ENCODE results near the gene PITPNC1. TPM values are rescaled to one million over a fixed set of nuclear protein-coding genes. Genes with fewer than 3 reads are reported as not detected.
A peak's percentile ranks its signal among the peaks of the same experiment; 100 is the strongest.

The PITPNC1 gene
- total RNA-seq, 4 donors from 2014 or later, result 14.1 to 35.5 (median 31.8) TPM

DNA sequence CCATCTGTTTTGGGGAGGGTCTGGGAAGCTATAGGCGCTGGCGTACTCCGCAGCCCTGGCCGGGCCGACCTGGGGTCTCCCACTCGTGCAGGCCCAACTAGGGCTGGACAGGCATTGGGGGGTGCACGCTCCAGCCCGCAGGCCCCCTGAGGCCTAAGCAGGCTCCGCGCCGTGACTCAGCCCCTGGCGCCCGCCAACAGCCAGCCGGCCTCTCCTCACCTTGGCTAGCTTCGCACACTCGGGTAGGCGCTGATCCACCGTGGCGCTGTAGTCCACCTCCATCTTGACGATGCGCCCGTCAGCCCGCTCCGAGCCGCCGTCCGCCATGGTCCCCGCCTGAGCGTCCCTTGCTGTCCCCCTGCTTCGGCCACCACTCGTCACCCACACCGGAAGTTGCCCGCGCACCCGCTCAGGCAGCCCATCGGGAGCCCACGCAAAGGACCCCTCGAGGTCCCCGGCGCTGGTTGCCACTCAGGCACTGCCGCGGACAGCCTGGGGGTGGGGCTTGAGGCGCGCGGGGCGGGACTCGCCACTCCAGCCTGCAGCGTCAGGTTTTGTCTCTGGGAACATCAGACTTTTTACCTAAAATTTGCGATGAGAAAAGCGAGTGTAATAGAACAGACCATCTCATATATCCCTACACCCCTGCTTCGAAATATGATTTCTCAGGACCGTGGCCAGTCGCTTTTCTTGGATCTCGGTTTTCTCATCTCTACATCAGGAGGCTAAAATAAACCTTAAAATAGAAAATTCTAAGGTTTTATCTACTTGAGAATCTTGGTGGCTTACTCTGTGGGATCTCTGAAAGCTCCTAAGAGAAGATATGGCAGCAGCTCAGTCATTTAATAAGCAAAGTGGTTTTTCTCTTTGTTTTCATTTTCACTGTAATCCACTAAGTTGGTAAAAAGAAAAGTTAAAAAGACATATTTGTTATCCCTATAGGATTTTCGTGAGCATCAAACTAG is 10.6 kb upstream of the PITPNC1 start, which contains the start of gene PSMD12:
Gene PSMD12 (minus strand): TSS at position 385 of the 965 bp plus-strand sequence. CDS start 58 bp downstream, at position 327.
- H3K27me3 ChIP-seq, result no peaks in the 10 kb centered on the region
- peak; percentile 98 for DNase-seq (ENCODE audit: extremely low spot score)
- peak within 1 kb of the TSS; percentile 77 to 97 (median 92) for H3K4me3 ChIP-seq
- no peaks in the 10 kb centered on the region for H3K9me3 ChIP-seq
- intact Hi-C loops (cut with DNase I), result loop anchor here (5.0 to 10.0 kb wide), 2 partner anchors 122 to 456 kb away; partner anchors contain the start of gene HELZ
- H3K4me1 ChIP-seq, result peaks cover 37 to 49% (median 48%) of the 10 kb centered on the region in 4 donors
- TF ChIP-seq POLR2A (IDR thresholded peaks at IDR 0.05; ENCODE audit: low read depth) (peak; percentile 67), POLR2AphosphoS5 (IDR thresholded peaks at IDR 0.05) (peak; percentile 94 to 95)
- TF ChIP-seq, protein P1, sequence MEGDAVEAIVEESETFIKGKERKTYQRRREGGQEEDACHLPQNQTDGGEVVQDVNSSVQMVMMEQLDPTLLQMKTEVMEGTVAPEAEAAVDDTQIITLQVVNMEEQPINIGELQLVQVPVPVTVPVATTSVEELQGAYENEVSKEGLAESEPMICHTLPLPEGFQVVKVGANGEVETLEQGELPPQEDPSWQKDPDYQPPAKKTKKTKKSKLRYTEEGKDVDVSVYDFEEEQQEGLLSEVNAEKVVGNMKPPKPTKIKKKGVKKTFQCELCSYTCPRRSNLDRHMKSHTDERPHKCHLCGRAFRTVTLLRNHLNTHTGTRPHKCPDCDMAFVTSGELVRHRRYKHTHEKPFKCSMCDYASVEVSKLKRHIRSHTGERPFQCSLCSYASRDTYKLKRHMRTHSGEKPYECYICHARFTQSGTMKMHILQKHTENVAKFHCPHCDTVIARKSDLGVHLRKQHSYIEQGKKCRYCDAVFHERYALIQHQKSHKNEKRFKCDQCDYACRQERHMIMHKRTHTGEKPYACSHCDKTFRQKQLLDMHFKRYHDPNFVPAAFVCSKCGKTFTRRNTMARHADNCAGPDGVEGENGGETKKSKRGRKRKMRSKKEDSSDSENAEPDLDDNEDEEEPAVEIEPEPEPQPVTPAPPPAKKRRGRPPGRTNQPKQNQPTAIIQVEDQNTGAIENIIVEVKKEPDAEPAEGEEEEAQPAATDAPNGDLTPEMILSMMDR (IDR thresholded peaks at IDR 0.05), result no peak
- H3K27ac ChIP-seq (replicated peaks in 1 of 4), result peak within 1 kb of the TSS; percentile 92 to 96 (median 94)
- no peaks in the 10 kb centered on the region for H3K36me3 ChIP-seq
- WGBS, result 6% methylated on average over 7 of the region's 55 CpGs

DNA sequence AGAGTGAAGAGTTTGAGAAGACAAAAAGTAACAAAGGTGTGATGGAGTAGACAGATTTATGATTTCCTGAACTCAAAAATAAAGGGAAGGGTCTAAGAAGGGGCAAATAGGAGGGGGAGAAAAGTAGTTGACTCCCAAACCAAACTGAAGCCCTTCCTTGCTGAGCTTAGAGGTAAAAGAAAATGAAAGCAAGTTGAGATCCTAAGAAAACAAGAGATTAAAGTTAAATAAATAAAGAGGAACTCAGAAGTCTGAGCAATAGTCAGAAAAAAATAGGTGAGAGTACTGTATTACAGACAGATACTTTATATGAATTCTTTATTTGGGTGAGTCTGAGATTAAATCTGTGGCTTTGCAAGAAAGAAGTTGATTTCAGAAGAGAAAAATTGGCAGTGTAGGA is 7.4 kb upstream of the PITPNC1 start:
- TF ChIP-seq EP300 (IDR thresholded peaks at IDR 0.05) (no peak), POLR2A (IDR thresholded peaks at IDR 0.05; ENCODE audit: low read depth) (no peak)
- TF ChIP-seq, protein P1 (IDR thresholded peaks at IDR 0.05), result no peak

DNA sequence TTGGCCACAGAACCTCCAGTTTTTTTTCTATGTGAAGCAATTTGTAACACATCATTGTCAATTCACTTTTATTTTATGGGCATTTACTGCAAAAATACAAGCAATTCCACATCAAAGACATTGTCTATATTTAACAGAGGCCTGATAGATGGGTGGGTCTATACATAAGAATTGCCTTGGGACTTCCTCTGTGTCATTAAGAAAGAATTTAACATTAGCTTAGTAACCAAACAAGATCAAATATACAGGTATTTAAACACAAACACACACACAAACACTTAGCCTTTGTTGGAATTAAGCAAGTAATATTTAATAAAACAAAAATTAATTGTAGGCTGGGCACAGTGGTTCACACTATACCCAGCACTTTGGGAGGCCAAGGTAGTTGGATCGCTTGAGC is 4.3 kb upstream of the PITPNC1 start:
- no peak for TF ChIP-seq EP300 (IDR thresholded peaks at IDR 0.05)
- TF ChIP-seq POLR2AphosphoS5 (IDR thresholded peaks at IDR 0.05), result no peak
- TF ChIP-seq, protein P1 (IDR thresholded peaks at IDR 0.05), result no peak
- no peak for TF ChIP-seq POLR2A (IDR thresholded peaks at IDR 0.05; ENCODE audit: low read depth)
- H3K27me3 ChIP-seq, result no peaks in the 10 kb centered on the region
- no peaks in the 10 kb centered on the region for H3K9me3 ChIP-seq
- H3K4me1 ChIP-seq, result peaks cover 15 to 30% (median 27%) of the 10 kb centered on the region in 4 donors
- H3K27ac ChIP-seq (replicated peaks in 1 of 4), result no peak overlapping the region
- intact Hi-C loops (cut with DNase I), result no loop called here
- H3K36me3 ChIP-seq, result no peaks in the 10 kb centered on the region
- H3K4me3 ChIP-seq, result no peak overlapping the region
- WGBS, result 94% methylated on average over 1 of the region's 1 CpG
- no peak for DNase-seq (ENCODE audit: extremely low spot score)

More for the DNA sequence above, 7.4 kb upstream of the PITPNC1 start:
- intact Hi-C loops (cut with DNase I), result loop anchor here (5.0 to 10.0 kb wide), 2 partner anchors 125 to 453 kb away; partner anchors contain the start of gene HELZ
- no peak for DNase-seq (ENCODE audit: extremely low spot score)
- H3K36me3 ChIP-seq, result no peaks in the 10 kb centered on the region
- no peaks in the 10 kb centered on the region for H3K27me3 ChIP-seq
- no peaks in the 10 kb centered on the region for H3K9me3 ChIP-seq
- peaks cover 10 to 23% (median 21%) of the 10 kb centered on the region in 4 donors for H3K4me1 ChIP-seq
- H3K27ac ChIP-seq (replicated peaks in 1 of 4), result no peak overlapping the region
- no peak overlapping the region for H3K4me3 ChIP-seq

DNA sequence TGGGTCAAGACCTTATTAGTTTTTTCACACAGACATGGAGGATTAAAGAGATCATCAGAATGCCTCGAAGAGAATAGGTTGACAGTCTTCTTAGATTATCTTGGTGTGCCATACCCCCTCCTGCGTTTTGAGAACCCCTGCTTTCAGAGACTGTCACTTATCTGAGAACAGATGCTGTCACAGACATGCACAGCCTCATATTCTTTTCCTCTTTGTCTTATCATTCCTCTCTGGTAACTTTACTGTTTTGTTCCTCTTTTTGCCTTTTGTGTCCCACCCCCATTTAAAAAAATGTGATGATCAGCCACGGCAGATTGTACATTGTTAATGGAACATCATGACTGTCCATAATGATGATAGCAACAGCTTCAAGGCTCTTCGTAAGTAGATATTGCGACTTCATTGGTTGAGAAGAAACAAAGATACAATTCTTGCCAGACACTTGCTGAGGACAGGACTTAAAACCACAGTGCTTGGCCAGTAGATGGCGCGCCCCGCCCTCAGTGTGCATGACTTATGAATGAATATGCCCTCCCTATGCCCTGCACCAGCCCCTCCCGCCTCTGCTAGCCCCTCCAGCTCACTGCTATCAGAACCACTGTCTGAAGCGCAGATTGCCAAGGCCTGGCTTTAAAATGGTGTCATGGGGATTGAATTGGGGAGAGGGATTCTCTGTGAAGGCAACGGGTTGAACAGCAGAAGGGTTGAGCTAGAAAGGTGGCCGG is 2.6 kb upstream of the PITPNC1 start:
- 25% methylated on average over 12 of the region's 12 CpGs for WGBS

More for the DNA sequence above, 2.6 kb upstream of the PITPNC1 start:
- Histone ChIP-seq H3K4me3 (no peak overlapping the region), H3K27me3 (no peaks in the 10 kb centered on the region), H3K4me1 (peaks cover 18 to 38% (median 33%) of the 10 kb centered on the region in 4 donors), H3K36me3 (no peaks in the 10 kb centered on the region), H3K9me3 (no peaks in the 10 kb centered on the region), H3K27ac (replicated peaks in 1 of 4) (no peak overlapping the region)
- TF ChIP-seq EP300 (IDR thresholded peaks at IDR 0.05) (no peak), POLR2AphosphoS5 (IDR thresholded peaks at IDR 0.05) (peak in 1 of 2 donors; percentile 54), POLR2A (IDR thresholded peaks at IDR 0.05; ENCODE audit: low read depth) (no peak)
- TF ChIP-seq, protein P1 (IDR thresholded peaks at IDR 0.05), result peak; percentile 75 to 88 (median 79)
- DNase-seq (ENCODE audit: extremely low spot score), result peak; percentile 96
- intact Hi-C loops (cut with DNase I), result loop anchor here (2.0 kb wide), 1 partner anchor 314 kb away; no protein-coding TSS in a partner anchor

Measured in esophagus muscularis mucosa (tissue), 4 donors.